ENCODE results near the gene GKN2. TPM values are rescaled to one million over a fixed set of nuclear protein-coding genes. Genes with fewer than 3 reads are reported as not detected.

GKN2 gene
- total RNA-seq, 1 experiment from 2014 or later = not detected

DNA sequence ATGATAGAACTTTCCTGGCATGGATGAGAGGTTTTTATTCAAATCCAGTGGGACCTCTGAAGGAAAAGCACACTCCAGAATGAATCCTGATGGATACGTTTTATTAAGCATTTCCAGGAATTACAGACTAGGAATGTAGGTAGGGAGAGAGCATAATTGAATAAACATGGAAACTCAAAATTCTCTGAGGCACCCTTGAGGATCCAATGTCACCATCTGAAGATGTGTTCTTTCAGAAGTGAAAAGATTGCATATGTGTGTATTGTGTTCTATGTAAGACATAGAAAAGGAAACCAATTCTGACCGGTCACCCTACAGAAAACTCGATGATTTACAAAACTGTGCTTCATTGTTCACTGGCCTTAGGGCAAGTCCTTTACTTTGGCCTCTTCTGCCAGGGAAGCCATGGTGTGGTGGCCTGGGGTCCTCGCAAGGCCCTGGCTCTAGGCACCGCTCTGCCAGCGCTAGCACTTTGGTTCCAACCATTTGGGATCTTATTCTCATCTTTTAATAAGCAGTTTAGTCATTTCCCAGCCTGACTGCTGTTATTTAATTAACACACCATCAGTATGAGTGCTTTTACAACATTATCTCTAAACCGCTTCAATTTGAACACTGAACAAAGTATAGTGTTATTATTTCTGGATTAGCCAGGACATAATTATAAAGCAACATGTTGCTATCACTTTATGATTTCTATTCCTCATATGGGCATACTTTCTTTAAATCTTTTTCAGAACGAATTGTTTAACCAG lies 17.2 kb upstream of the GKN2 start:
- Histone ChIP-seq H3K4me3 (no peak overlapping the region), H3K4me1 (replicated peaks; ENCODE audit: insufficient read depth) (peaks cover 28% of the 10 kb centered on the region), H3K79me2 (ENCODE audit: low read depth) (no peaks in the 10 kb centered on the region), H3K36me3 (ENCODE audit: low read depth) (no peaks in the 10 kb centered on the region), H3F3A (ENCODE audit: insufficient read depth, low read depth) (peaks cover 22% of the 10 kb centered on the region), H3K27ac (no peak overlapping the region), H2AFZ (no peak overlapping the region), H4K20me1 (ENCODE audit: insufficient read depth) (no peaks in the 10 kb centered on the region), H3K27me3 (ENCODE audit: insufficient read depth, low read depth) (no peaks in the 10 kb centered on the region), H3K9me3 (ENCODE audit: insufficient read depth, low read depth) (no peaks in the 10 kb centered on the region), H3K4me2 (no peak overlapping the region), H3K9me2 (ENCODE audit: insufficient read depth) (no peaks in the 10 kb centered on the region)
- no TSS peak for BruUV-seq (replicated peaks)
- intact Hi-C loops (cut with micrococcal nuclease; ENCODE audit: unreplicated experiment) = loop anchor here (5.0 kb wide), 2 partner anchors 42 to 192 kb away; partner anchors contain the start of gene ANTXR1
- DNase-seq = no peak
- TF ChIP-seq, protein P1, sequence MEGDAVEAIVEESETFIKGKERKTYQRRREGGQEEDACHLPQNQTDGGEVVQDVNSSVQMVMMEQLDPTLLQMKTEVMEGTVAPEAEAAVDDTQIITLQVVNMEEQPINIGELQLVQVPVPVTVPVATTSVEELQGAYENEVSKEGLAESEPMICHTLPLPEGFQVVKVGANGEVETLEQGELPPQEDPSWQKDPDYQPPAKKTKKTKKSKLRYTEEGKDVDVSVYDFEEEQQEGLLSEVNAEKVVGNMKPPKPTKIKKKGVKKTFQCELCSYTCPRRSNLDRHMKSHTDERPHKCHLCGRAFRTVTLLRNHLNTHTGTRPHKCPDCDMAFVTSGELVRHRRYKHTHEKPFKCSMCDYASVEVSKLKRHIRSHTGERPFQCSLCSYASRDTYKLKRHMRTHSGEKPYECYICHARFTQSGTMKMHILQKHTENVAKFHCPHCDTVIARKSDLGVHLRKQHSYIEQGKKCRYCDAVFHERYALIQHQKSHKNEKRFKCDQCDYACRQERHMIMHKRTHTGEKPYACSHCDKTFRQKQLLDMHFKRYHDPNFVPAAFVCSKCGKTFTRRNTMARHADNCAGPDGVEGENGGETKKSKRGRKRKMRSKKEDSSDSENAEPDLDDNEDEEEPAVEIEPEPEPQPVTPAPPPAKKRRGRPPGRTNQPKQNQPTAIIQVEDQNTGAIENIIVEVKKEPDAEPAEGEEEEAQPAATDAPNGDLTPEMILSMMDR (conservative IDR thresholded peaks at IDR 0.05) = no peak
- no peak for TF ChIP-seq EZH2 (IDR thresholded peaks at IDR 0.05; ENCODE audit: low read depth)
- ChIA-PET CTCF (no interaction called here), POLR2A (ENCODE audit: unreplicated experiment) (interaction anchor here (0.7 kb wide), 1 partner anchor 345 kb away, joined by 4 read pairs; no protein-coding TSS in a partner anchor)

DNA sequence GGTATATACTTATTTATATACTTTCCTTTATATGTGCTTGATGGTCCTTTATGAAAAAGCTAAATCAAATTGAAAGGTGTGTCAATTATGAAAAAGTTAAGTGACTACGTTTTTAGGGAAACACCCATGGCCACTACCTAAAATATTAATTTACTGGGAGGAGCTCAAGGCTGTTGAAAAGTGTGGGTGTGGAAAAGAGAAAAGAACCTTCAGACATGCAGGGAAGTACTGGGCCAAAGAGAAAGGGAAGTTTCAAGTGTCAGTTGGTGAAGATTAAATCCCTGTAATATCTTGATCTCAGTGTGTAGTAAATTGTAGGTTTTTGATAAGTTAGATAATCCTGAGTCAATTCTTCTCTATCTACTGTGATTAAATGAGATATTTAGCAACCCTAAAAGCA lies 15.5 kb upstream of the GKN2 start:
- ChIA-PET POLR2A (ENCODE audit: unreplicated experiment) (no interaction called here), CTCF (no interaction called here)
- Histone ChIP-seq H3F3A (ENCODE audit: insufficient read depth, low read depth) (peaks cover 22% of the 10 kb centered on the region), H4K20me1 (ENCODE audit: insufficient read depth) (no peaks in the 10 kb centered on the region), H3K36me3 (ENCODE audit: low read depth) (no peaks in the 10 kb centered on the region), H3K27me3 (ENCODE audit: insufficient read depth, low read depth) (no peaks in the 10 kb centered on the region), H3K27ac (no peak overlapping the region), H3K4me2 (no peak overlapping the region), H3K4me3 (no peak overlapping the region), H3K4me1 (replicated peaks; ENCODE audit: insufficient read depth) (peaks cover 28% of the 10 kb centered on the region), H2AFZ (no peak overlapping the region), H3K79me2 (ENCODE audit: low read depth) (no peaks in the 10 kb centered on the region), H3K9me3 (ENCODE audit: insufficient read depth, low read depth) (no peaks in the 10 kb centered on the region), H3K9me2 (ENCODE audit: insufficient read depth) (no peaks in the 10 kb centered on the region)
- no TSS peak for BruUV-seq (replicated peaks)
- no peak for DNase-seq
- intact Hi-C loops (cut with micrococcal nuclease; ENCODE audit: unreplicated experiment) = no loop called here
- TF ChIP-seq, protein P1 (conservative IDR thresholded peaks at IDR 0.05) = no peak
- no peak for TF ChIP-seq EZH2 (IDR thresholded peaks at IDR 0.05; ENCODE audit: low read depth)

DNA sequence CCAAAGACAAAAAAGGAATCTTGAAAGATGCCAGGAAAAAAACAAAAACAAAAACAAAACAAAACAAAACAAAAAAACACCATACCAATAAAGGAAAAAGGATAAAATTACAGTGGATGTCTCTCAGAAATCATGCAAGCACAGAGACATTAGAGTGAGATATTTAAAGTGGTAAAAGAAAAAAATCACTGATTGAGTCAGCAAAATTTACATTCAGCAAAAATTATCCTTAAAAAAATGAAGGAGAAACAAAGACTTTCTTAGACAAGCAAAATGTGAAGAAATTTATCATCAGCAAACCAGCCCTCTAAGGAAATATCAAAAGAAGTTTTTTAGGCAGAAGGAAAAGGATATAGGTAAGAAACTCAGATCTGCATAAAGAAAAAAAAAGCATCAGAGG lies 11.6 kb upstream of the GKN2 start:
- Histone ChIP-seq H4K20me1 (ENCODE audit: insufficient read depth) (no peaks in the 10 kb centered on the region), H3K9me3 (ENCODE audit: insufficient read depth, low read depth) (no peaks in the 10 kb centered on the region), H3K4me2 (no peak overlapping the region), H3F3A (ENCODE audit: insufficient read depth, low read depth) (no peaks in the 10 kb centered on the region), H2AFZ (no peak overlapping the region), H3K36me3 (ENCODE audit: low read depth) (no peaks in the 10 kb centered on the region), H3K79me2 (ENCODE audit: low read depth) (no peaks in the 10 kb centered on the region), H3K27me3 (ENCODE audit: insufficient read depth, low read depth) (no peaks in the 10 kb centered on the region), H3K4me1 (replicated peaks; ENCODE audit: insufficient read depth) (no peaks in the 10 kb centered on the region), H3K4me3 (no peak overlapping the region), H3K9me2 (ENCODE audit: insufficient read depth) (no peaks in the 10 kb centered on the region; the same call in 1 of the 2 replicates), H3K27ac (no peak overlapping the region)
- TF ChIP-seq, protein P1 (conservative IDR thresholded peaks at IDR 0.05) = no peak
- TF ChIP-seq EZH2 (IDR thresholded peaks at IDR 0.05; ENCODE audit: low read depth) = no peak
- no TSS peak for BruUV-seq (replicated peaks)
- POLR2A ChIA-PET (ENCODE audit: unreplicated experiment) = no interaction called here
- CTCF ChIA-PET = no interaction called here
- intact Hi-C loops (cut with micrococcal nuclease; ENCODE audit: unreplicated experiment) = no loop called here
- no peak for DNase-seq

All from PC-9 (cell line).